ENCODE results near the gene FAM171A1. TPM values are rescaled to one million over a fixed set of nuclear protein-coding genes. Genes with fewer than 3 reads are reported as not detected.

Gene FAM171A1
- total RNA-seq, 3 donors from 2014 or later = 7.6 to 11.7 (median 9.5) TPM

- Histone ChIP-seq H3K4me1 (no peaks in the 10 kb centered on the region), H3K27ac (no peak overlapping the region), H3K36me3 (no peaks in the 10 kb centered on the region), H3K27me3 (no peaks in the 10 kb centered on the region), H3K4me3 (no peak overlapping the region), H3K9me3 (peaks cover 0 to 11% of the 10 kb centered on the region in 2 donors)
- no peak for DNase-seq (ENCODE audit: low spot score in 2 of 2)
- TF ChIP-seq POLR2A (IDR thresholded peaks at IDR 0.05) (no peak), POLR2AphosphoS5 (IDR thresholded peaks at IDR 0.05) (no peak)
- TF ChIP-seq, protein P1, sequence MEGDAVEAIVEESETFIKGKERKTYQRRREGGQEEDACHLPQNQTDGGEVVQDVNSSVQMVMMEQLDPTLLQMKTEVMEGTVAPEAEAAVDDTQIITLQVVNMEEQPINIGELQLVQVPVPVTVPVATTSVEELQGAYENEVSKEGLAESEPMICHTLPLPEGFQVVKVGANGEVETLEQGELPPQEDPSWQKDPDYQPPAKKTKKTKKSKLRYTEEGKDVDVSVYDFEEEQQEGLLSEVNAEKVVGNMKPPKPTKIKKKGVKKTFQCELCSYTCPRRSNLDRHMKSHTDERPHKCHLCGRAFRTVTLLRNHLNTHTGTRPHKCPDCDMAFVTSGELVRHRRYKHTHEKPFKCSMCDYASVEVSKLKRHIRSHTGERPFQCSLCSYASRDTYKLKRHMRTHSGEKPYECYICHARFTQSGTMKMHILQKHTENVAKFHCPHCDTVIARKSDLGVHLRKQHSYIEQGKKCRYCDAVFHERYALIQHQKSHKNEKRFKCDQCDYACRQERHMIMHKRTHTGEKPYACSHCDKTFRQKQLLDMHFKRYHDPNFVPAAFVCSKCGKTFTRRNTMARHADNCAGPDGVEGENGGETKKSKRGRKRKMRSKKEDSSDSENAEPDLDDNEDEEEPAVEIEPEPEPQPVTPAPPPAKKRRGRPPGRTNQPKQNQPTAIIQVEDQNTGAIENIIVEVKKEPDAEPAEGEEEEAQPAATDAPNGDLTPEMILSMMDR (IDR thresholded peaks at IDR 0.05) = no peak
- intact Hi-C loops (cut with DNase I; ENCODE audit: low total_unique reads) = no loop called here
Measured at GRCh38 chr10:15266117-15266516, 105.0 kb downstream of the FAM171A1 start.

DNA sequence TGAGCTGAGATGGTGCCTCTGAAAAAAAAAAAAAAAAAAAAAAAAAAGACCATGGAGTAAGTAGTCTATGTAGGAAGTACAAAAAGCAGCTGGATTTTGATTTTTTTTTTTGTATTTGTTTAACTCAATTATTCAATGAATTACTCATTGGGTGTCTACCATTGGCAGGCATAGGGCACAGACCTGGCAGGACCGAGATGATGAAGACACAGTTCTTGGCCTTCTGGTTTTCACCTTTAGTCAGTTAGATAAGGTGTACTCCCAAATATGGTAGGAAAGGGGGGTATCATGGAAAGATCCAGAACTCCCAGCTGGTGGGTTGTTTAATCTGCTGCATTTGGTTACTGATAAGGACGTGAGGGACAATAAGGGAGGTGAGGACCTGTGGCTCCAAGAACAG is 105.5 kb downstream of the FAM171A1 start:
- no peak overlapping the region for H3K27ac ChIP-seq
- no peaks in the 10 kb centered on the region for H3K27me3 ChIP-seq
- no peak overlapping the region for H3K4me3 ChIP-seq
- no peaks in the 10 kb centered on the region for H3K4me1 ChIP-seq
- TF ChIP-seq POLR2A (IDR thresholded peaks at IDR 0.05) = no peak
- no peak for TF ChIP-seq POLR2AphosphoS5 (IDR thresholded peaks at IDR 0.05)
- TF ChIP-seq, protein P1 (IDR thresholded peaks at IDR 0.05) = no peak
- no peak for DNase-seq (ENCODE audit: low spot score in 2 of 2)
- no peaks in the 10 kb centered on the region for H3K36me3 ChIP-seq
- intact Hi-C loops (cut with DNase I; ENCODE audit: low total_unique reads) = no loop called here
- peaks cover 0 to 10% of the 10 kb centered on the region in 2 donors for H3K9me3 ChIP-seq

DNA sequence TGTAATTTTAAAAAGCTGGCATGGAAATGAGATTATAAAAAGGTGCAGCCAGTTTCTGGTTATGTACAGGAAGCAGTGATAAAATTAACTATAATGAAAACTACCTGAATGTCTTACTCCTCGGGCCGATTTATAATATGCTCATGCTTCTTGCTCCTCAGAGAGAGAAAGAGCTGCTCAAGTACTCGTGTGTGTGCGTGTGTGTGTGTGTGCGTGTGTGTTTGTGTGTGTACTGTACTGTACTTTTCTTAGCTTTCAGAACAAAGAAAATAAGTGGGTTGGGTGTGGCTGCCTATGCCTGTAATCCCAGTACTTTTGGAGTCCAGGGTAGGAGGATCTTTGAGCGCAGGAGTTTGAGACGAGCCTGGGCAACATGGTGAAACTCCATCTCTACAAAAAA is 106.0 kb downstream of the FAM171A1 start:
- H3K4me3 ChIP-seq = no peak overlapping the region
- intact Hi-C loops (cut with DNase I; ENCODE audit: low total_unique reads) = no loop called here
- H3K9me3 ChIP-seq = peaks cover 0 to 5% of the 10 kb centered on the region in 2 donors
- no peaks in the 10 kb centered on the region for H3K27me3 ChIP-seq
- H3K27ac ChIP-seq = no peak overlapping the region
- no peak for DNase-seq (ENCODE audit: low spot score in 2 of 2)
- TF ChIP-seq, protein P1 (IDR thresholded peaks at IDR 0.05) = no peak
- TF ChIP-seq POLR2AphosphoS5 (IDR thresholded peaks at IDR 0.05) = no peak
- no peak for TF ChIP-seq POLR2A (IDR thresholded peaks at IDR 0.05)
- no peaks in the 10 kb centered on the region for H3K36me3 ChIP-seq
- no peaks in the 10 kb centered on the region for H3K4me1 ChIP-seq

- H3K36me3 ChIP-seq = no peaks in the 10 kb centered on the region
- TF ChIP-seq POLR2A (IDR thresholded peaks at IDR 0.05) (no peak), POLR2AphosphoS5 (IDR thresholded peaks at IDR 0.05) (no peak)
- TF ChIP-seq, protein P1 (IDR thresholded peaks at IDR 0.05) = no peak
- H3K4me1 ChIP-seq = no peaks in the 10 kb centered on the region
- intact Hi-C loops (cut with DNase I; ENCODE audit: low total_unique reads) = no loop called here
- H3K9me3 ChIP-seq = no peaks in the 10 kb centered on the region
- no peaks in the 10 kb centered on the region for H3K27me3 ChIP-seq
- H3K27ac ChIP-seq = no peak overlapping the region
- DNase-seq (ENCODE audit: low spot score in 2 of 2) = no peak
- no peak overlapping the region for H3K4me3 ChIP-seq
Measured at GRCh38 chr10:15263657-15264323, 107.3 kb downstream of the FAM171A1 start.

- no peak for DNase-seq (ENCODE audit: low spot score in 2 of 2)
- intact Hi-C loops (cut with DNase I; ENCODE audit: low total_unique reads) = no loop called here
Measured at GRCh38 chr10:15262036-15262713, 108.9 kb downstream of the FAM171A1 start.

More at GRCh38 chr10:15262036-15262713, 108.9 kb downstream of the FAM171A1 start:
- Histone ChIP-seq H3K36me3 (no peaks in the 10 kb centered on the region), H3K27me3 (no peaks in the 10 kb centered on the region), H3K9me3 (no peaks in the 10 kb centered on the region), H3K27ac (no peak overlapping the region), H3K4me3 (no peak overlapping the region), H3K4me1 (no peaks in the 10 kb centered on the region)
- TF ChIP-seq POLR2AphosphoS5 (IDR thresholded peaks at IDR 0.05) (no peak), POLR2A (IDR thresholded peaks at IDR 0.05) (no peak)
- TF ChIP-seq, protein P1 (IDR thresholded peaks at IDR 0.05) = no peak
